ENCODE results near the gene GALNT11. TPM values are rescaled to one million over a fixed set of nuclear protein-coding genes. Genes with fewer than 3 reads are reported as not detected.

Gene GALNT11
- total RNA-seq, 1 experiment from 2014 or later = 15.1 TPM

DNA sequence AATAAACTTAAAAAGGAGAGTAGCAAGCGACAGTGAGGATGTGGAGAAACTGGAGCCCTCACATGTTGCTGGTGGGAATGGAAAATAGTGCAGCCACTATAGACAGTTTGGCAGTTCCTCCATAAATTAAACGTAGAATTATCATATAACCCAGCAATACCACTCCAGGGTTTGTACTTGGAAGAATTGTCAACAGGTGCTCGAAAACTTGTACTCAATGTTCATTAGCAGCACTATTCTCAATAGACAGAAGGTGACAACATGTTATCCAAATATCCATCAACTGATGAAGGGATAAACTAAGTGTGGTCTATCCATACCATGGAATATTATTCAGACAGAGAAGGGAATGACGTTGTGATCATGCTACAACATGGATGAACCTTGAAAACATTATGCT is 71.9 kb downstream of the GALNT11 start:
- Mint-ChIP-seq H3K27ac (ENCODE audit: low read depth, unreplicated experiment) (no peak overlapping the region), H3K27me3 (ENCODE audit: insufficient read depth, unreplicated experiment) (no peaks in the 10 kb centered on the region), H3K4me3 (ENCODE audit: unreplicated experiment) (no peak overlapping the region), H3K36me3 (ENCODE audit: insufficient read depth, unreplicated experiment) (peaks cover 24% of the 10 kb centered on the region), H3K9me3 (ENCODE audit: unreplicated experiment) (no peaks in the 10 kb centered on the region), H3K4me1 (ENCODE audit: insufficient read depth, unreplicated experiment) (no peaks in the 10 kb centered on the region)
- POLR2A ChIA-PET = no interaction called here
- no peak for DNase-seq (ENCODE audit: unreplicated experiment)
- BruUV-seq (replicated peaks) = no TSS peak
- intact Hi-C loops (cut with micrococcal nuclease) = no loop called here
- CTCF ChIA-PET = no interaction called here
- TF ChIP-seq, protein P1, sequence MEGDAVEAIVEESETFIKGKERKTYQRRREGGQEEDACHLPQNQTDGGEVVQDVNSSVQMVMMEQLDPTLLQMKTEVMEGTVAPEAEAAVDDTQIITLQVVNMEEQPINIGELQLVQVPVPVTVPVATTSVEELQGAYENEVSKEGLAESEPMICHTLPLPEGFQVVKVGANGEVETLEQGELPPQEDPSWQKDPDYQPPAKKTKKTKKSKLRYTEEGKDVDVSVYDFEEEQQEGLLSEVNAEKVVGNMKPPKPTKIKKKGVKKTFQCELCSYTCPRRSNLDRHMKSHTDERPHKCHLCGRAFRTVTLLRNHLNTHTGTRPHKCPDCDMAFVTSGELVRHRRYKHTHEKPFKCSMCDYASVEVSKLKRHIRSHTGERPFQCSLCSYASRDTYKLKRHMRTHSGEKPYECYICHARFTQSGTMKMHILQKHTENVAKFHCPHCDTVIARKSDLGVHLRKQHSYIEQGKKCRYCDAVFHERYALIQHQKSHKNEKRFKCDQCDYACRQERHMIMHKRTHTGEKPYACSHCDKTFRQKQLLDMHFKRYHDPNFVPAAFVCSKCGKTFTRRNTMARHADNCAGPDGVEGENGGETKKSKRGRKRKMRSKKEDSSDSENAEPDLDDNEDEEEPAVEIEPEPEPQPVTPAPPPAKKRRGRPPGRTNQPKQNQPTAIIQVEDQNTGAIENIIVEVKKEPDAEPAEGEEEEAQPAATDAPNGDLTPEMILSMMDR (IDR thresholded peaks at IDR 0.05; ENCODE audit: unreplicated experiment) = no peak

DNA sequence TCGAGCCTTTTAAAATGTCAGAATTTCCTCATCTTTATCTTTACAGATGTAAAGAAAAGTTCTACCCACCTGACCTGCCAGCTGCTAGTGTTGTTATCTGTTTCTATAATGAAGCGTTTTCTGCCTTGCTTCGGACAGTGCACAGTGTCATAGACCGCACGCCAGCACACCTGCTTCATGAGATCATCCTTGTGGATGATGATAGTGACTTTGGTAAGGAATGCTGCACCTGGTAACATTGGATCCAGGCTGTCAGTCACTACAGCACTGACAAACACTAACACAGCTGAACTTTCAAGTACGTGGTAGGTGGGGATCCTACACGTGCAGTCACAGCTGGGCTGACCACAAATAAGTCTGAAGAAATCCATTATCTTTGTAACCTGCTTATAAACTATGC is 77.6 kb downstream of the GALNT11 start:
- no peak overlapping the region for H3K4me3 Mint-ChIP-seq (ENCODE audit: unreplicated experiment)
- no peak overlapping the region for H3K27ac Mint-ChIP-seq (ENCODE audit: low read depth, unreplicated experiment)
- TF ChIP-seq, protein P1 (IDR thresholded peaks at IDR 0.05; ENCODE audit: unreplicated experiment) = no peak
- no peak for DNase-seq (ENCODE audit: unreplicated experiment)
- intact Hi-C loops (cut with micrococcal nuclease) = no loop called here
- CTCF ChIA-PET = no interaction called here
- POLR2A ChIA-PET = no interaction called here
- no TSS peak for BruUV-seq (replicated peaks)
- no peaks in the 10 kb centered on the region for H3K9me3 Mint-ChIP-seq (ENCODE audit: unreplicated experiment)
- H3K36me3 Mint-ChIP-seq (ENCODE audit: insufficient read depth, unreplicated experiment) = peaks cover 68% of the 10 kb centered on the region
- no peaks in the 10 kb centered on the region for H3K27me3 Mint-ChIP-seq (ENCODE audit: insufficient read depth, unreplicated experiment)
- no peaks in the 10 kb centered on the region for H3K4me1 Mint-ChIP-seq (ENCODE audit: insufficient read depth, unreplicated experiment)

- ChIA-PET CTCF (interaction anchor here (0.6 to 0.7 kb wide), 2 partner anchors 28 to 80 kb away, joined by 3 to 4 read pairs; no protein-coding TSS in a partner anchor), POLR2A (interaction anchor here (0.8 kb wide), 1 partner anchor 14 kb away, joined by 3 read pairs; no protein-coding TSS in a partner anchor)
- H3K4me1 Mint-ChIP-seq (ENCODE audit: insufficient read depth, unreplicated experiment) = no peaks in the 10 kb centered on the region
- no peaks in the 10 kb centered on the region for H3K9me3 Mint-ChIP-seq (ENCODE audit: unreplicated experiment)
- H3K27ac Mint-ChIP-seq (ENCODE audit: low read depth, unreplicated experiment) = no peak overlapping the region
- BruUV-seq (replicated peaks) = no TSS peak
- no peak for DNase-seq (ENCODE audit: unreplicated experiment)
- TF ChIP-seq, protein P1 (IDR thresholded peaks at IDR 0.05; ENCODE audit: unreplicated experiment) = no peak
- H3K4me3 Mint-ChIP-seq (ENCODE audit: unreplicated experiment) = no peak overlapping the region
- H3K36me3 Mint-ChIP-seq (ENCODE audit: insufficient read depth, unreplicated experiment) = peaks cover 69% of the 10 kb centered on the region
- intact Hi-C loops (cut with micrococcal nuclease) = no loop called here
- no peaks in the 10 kb centered on the region for H3K27me3 Mint-ChIP-seq (ENCODE audit: insufficient read depth, unreplicated experiment)
Measured at GRCh38 chr7:152103691-152104090, 78.2 kb downstream of the GALNT11 start.

GRCh38 chr7:152105205-152105604 is 79.7 kb downstream of the GALNT11 start:
- intact Hi-C loops (cut with micrococcal nuclease) = no loop called here
- TF ChIP-seq, protein P1 (IDR thresholded peaks at IDR 0.05; ENCODE audit: unreplicated experiment) = no peak
- no TSS peak for BruUV-seq (replicated peaks)
- no peaks in the 10 kb centered on the region for H3K9me3 Mint-ChIP-seq (ENCODE audit: unreplicated experiment)
- no peak overlapping the region for H3K4me3 Mint-ChIP-seq (ENCODE audit: unreplicated experiment)
- no peaks in the 10 kb centered on the region for H3K4me1 Mint-ChIP-seq (ENCODE audit: insufficient read depth, unreplicated experiment)
- DNase-seq (ENCODE audit: unreplicated experiment) = no peak
- no peaks in the 10 kb centered on the region for H3K27me3 Mint-ChIP-seq (ENCODE audit: insufficient read depth, unreplicated experiment)
- no peak overlapping the region for H3K27ac Mint-ChIP-seq (ENCODE audit: low read depth, unreplicated experiment)
- peaks cover 65% of the 10 kb centered on the region for H3K36me3 Mint-ChIP-seq (ENCODE audit: insufficient read depth, unreplicated experiment)
- ChIA-PET POLR2A (no interaction called here), CTCF (no interaction called here)
